ENCODE data around the gene SLC2A9.

DNA sequence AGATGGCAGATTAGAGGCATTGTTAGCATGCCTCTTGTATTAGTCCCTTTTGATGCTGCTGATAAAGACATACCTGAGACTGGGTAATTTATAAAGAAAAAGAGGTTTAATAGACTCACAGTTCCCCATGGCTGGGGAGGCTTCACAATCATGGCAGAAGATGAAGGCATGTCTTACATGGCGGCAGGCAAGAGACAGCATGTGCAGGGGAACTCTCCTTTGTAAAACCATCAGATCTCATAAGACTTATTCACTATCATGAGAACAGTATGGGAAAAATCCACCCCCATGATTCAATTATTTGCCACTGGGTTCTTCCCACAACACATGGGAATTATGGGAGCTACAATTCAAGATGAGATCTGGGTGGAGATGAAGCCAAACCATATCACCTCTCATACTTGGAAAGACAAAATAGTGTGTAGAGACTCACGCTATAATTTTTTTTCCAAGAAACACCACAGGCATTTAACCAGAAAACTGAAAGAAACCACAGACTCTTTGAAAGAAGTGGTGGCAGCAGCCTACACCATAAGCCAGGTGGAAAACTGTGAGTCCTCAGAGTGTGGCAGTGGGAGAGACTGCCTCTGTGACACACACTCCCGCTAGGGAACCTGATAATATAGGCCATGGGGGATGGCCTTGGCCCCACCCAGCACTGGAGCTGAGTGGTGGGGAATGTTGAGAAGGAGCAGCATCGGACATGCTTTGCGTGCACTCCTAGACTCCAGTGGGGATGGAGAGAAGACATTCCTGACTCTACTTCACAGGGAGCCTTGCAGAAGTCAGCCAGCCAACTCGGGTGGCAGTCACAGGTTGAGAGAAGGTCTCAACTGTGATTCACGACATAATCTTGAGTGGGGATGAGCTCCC, 51.5 kb downstream of the SLC2A9 start:
- TF ChIP-seq LEF1 (IDR thresholded peaks at IDR 0.05; ENCODE audit: borderline replicate concordance) (no peak), L3MBTL2 (conservative IDR thresholded peaks at IDR 0.05) (no peak), ARNT (IDR thresholded peaks at IDR 0.05) (no peak)
